OCI-LY1 (cell line): ENCODE results near the gene SLC29A1.

Experiments
- CTCF ChIP-seq: fragments of 200-600 bp; sonication (generic), shearing (Covaris generic); IDR thresholded peaks from 2 replicates; pipeline ENCODE4 v1.5.1; 2017; ENCODE audit warnings: mild to moderate bottlenecking, antibody characterized with exemption, low read length, moderate library complexity, mixed read lengths
- EZH2 ChIP-seq: fragments of 200-600 bp; sonication (generic), shearing (Covaris generic); IDR thresholded peaks from 2 replicates; pipeline ENCODE4 v1.8.0; 2017; ENCODE audit warnings: borderline replicate concordance, mixed run types, mild to moderate bottlenecking, antibody characterized with exemption, low read length, moderate library complexity, mixed read lengths

GRCh38 chr6:44228433-44228832 is 5.0 kb downstream of the SLC29A1 start:
- no peak for TF ChIP-seq EZH2
- no peak for TF ChIP-seq CTCF
